Bronchial epithelial cell (primary cell): Measurements from ENCODE around the gene FAM219B. TPM values are rescaled to one million over a fixed set of nuclear protein-coding genes. Genes with fewer than 3 reads are reported as not detected.

Source experiments
- DNase-seq: peaks from one replicate; pipeline ENCODE4 v3.0.0-alpha.2; 2010; ENCODE audit warnings: low read depth
- FAIRE-seq: peaks from 2 replicates; lab custom pipeline; 2011; peaks lifted over from hg19 to GRCh38; lab: Jason Lieb, UNC
- H3K27me3 ChIP-seq: 2 replicates; pipeline ENCODE4 v1.5.1; 2011; ENCODE audit warnings: low read length; ENCODE audit not compliant: control insufficient read depth, insufficient read depth
- H3K36me3 ChIP-seq: 2 replicates; pipeline ENCODE4 v1.5.1; 2011; ENCODE audit warnings: low read length; ENCODE audit not compliant: control insufficient read depth, insufficient read depth
- H3K4me3 ChIP-seq: 2 replicates; pipeline ENCODE4 v1.5.1; 2011; ENCODE audit warnings: mild to moderate bottlenecking, low read depth, low read length, control low read depth
- total RNA-seq: library from RNA; depleted of rRNA; stranded (reverse); fragments of >200 nt; gene quantifications from 2 replicates; pipeline ENCODE4 v1.2.1, GENCODE V29; 2014
- TF ChIP-seq, protein P1 (sequence below): IDR thresholded peaks from 2 replicates; pipeline ENCODE4 v1.5.1; 2011; ENCODE audit warnings: mild to moderate bottlenecking, moderate library complexity, low read length, control low read depth, inconsistent platforms; ENCODE audit not compliant: insufficient read depth, severe bottlenecking

FAM219B gene
- total RNA-seq, 1 donor from 2014 or later = 72.4 TPM

DNA sequence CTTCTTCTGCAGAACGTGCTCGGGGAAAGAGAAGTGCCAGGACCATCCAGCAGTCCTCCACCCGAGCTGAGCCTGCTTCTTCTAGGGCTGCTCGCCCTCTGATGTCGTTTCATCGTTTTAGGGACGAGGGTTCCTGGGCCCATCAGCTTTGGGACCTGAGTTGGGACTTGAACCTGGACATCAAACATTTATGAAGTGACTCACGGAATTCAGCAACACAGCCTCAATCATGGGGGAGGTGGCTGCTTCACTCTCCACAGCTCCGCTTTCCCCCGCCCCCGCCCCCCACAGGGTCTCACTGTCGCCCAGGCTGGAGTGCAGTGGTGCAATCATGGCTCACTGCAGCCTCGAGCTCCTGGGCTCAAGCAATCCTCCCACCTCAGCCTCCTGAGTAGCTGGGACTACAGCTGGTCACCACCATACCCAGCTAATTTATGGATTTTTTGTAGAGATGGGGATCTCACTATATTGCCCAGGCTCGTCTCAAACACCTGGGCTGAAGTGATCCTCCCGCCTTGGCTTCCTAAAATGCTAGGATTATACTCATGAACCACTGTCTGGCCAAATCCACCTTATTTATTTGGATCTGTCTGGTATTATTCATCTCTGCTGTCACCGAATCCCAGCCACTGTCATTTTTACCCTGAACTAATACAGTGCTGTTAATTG is 32.8 kb downstream of the FAM219B start:
- TF ChIP-seq, protein P1, sequence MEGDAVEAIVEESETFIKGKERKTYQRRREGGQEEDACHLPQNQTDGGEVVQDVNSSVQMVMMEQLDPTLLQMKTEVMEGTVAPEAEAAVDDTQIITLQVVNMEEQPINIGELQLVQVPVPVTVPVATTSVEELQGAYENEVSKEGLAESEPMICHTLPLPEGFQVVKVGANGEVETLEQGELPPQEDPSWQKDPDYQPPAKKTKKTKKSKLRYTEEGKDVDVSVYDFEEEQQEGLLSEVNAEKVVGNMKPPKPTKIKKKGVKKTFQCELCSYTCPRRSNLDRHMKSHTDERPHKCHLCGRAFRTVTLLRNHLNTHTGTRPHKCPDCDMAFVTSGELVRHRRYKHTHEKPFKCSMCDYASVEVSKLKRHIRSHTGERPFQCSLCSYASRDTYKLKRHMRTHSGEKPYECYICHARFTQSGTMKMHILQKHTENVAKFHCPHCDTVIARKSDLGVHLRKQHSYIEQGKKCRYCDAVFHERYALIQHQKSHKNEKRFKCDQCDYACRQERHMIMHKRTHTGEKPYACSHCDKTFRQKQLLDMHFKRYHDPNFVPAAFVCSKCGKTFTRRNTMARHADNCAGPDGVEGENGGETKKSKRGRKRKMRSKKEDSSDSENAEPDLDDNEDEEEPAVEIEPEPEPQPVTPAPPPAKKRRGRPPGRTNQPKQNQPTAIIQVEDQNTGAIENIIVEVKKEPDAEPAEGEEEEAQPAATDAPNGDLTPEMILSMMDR = no peak
- H3K4me3 ChIP-seq = peak overlapping the region; percentile 73
- no peaks in the 10 kb centered on the region for H3K27me3 ChIP-seq
- H3K36me3 ChIP-seq = peaks cover 2% of the 10 kb centered on the region
- FAIRE-seq (no peak), DNase-seq (no peak)

DNA sequence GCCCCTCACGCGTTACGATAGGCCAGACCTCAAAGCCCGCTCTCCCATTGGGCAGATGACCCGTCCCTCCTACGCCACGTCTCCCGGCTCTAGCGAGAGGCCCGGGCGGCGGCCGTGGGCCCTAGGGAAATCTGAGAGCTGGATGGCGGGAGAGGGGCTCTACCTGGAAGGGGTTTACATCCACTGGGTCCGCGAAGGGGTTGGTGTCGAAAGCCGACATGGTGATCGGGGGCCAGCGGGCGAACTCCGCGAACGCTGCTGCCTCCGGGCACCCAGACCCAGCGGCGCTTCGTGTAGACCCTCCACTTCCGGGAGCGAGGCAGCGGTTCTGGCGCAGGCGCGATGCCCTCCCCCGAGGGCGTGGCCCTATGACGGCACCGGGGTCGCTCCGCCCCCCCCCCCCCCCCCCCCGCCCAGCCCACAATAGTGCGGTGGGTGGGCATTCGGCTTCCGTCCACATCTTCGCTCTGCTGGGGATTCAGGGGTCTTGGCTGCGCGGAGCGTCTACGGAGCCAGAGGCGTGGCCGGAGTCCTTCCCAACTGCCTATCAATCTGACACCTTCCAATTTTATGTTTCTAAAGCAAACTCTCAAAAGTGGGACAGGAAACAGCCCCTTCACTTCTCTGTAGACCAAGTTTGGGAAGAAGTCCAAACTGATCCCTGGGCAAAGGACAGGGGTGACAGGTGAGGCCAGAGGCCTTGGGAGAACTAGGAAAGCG is 33.5 kb downstream of the FAM219B start, which contains the start of gene SCAMP2:
TSS of gene SCAMP2 (minus strand) at position 330 of the 720 bp plus-strand sequence. CDS start at position 220, 110 bp downstream.
- TF ChIP-seq, protein P1 = no peak
- Histone ChIP-seq H3K27me3 (no peaks in the 10 kb centered on the region), H3K36me3 (peaks cover 2% of the 10 kb centered on the region), H3K4me3 (peak within 1 kb of the TSS; percentile 73)
- FAIRE-seq = no peak
- DNase-seq = peak; percentile 89

DNA sequence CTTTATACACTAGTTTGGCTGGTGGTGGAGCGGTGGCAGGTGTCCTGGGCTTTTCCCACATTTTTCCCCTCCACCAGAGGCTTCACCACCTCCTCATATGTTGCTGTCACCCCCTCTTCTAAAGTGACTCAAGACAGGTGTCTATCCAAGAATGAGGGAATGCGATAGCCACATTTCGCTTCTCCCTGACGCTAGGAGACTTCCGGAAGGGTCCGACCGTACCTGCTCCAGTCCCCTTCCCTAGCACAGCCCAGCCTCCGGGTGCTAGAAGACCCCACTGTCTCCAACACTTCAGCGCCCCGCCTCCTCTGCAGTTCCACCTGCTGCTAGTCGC is 34.0 kb downstream of the FAM219B start:
- DNase-seq (no peak), FAIRE-seq (no peak)
- TF ChIP-seq, protein P1 = no peak
- Histone ChIP-seq H3K36me3 (peaks cover 3% of the 10 kb centered on the region), H3K4me3 (peak overlapping the region; percentile 73), H3K27me3 (no peaks in the 10 kb centered on the region)

GRCh38 chr15:74870436-74871215 is 36.0 kb downstream of the FAM219B start:
- DNase-seq (peak; percentile 47), FAIRE-seq (no peak)
- TF ChIP-seq, protein P1 = no peak
- no peak overlapping the region for H3K4me3 ChIP-seq
- no peaks in the 10 kb centered on the region for H3K27me3 ChIP-seq
- H3K36me3 ChIP-seq = peaks cover 4% of the 10 kb centered on the region

- TF ChIP-seq, protein P1 = no peak
- Histone ChIP-seq H3K36me3 (peaks cover 4% of the 10 kb centered on the region), H3K27me3 (no peaks in the 10 kb centered on the region), H3K4me3 (no peak overlapping the region)
- DNase-seq = no peak
- no peak for FAIRE-seq
Observed at GRCh38 chr15:74869726-74870407, 36.8 kb downstream of the FAM219B start.
